HL-60/S4 treated with phorbol 12-myristate 13-acetate at 8.2 ng/mL for 4 days and 3 days (cell line): ENCODE results near the gene LIMCH1.
"Not testable (repeated sequence)": the region's sequence is repeated elsewhere in the genome, so short reads cannot be mapped to it uniquely, and the experiment has no call there.

ENCODE experiments used
- in situ Hi-C: fragments of 300-500 bp; cut with MboI; formaldehyde crosslinking; loops from 2 replicates; pipeline ENCODE4 v1.15.0; 2022; ENCODE audit warnings: low sequenced_read_pairs

LIMCH1 gene

GRCh38 chr4:41719417-41719816, 181.5 kb downstream of the LIMCH1 start:
- in situ Hi-C loops = no loop called here

- in situ Hi-C loops = no loop called here
These were observed 184.2 kb downstream of the LIMCH1 start for GRCh38 chr4:41722181-41722580.

- in situ Hi-C loops = no loop called here
These were observed 185.3 kb downstream of the LIMCH1 start for GRCh38 chr4:41723286-41723685.

GRCh38 chr4:41725254-41725653, 187.3 kb downstream of the LIMCH1 start:
- in situ Hi-C loops = no loop called here

- in situ Hi-C loops = no loop called here
These were observed 190.1 kb downstream of the LIMCH1 start for GRCh38 chr4:41727861-41728572.

- in situ Hi-C loops = no loop called here
These were observed 190.6 kb downstream of the LIMCH1 start for GRCh38 chr4:41728573-41728913.

GRCh38 chr4:41731569-41732126, 193.7 kb downstream of the LIMCH1 start:
- in situ Hi-C loops = no loop called here

GRCh38 chr4:41734371-41734770, 196.4 kb downstream of the LIMCH1 start:
- in situ Hi-C loops = no loop called here

GRCh38 chr4:41737491-41737890, 199.5 kb downstream of the LIMCH1 start:
- in situ Hi-C loops = not testable (repeated sequence)

GRCh38 chr4:41741354-41741753, 203.4 kb downstream of the LIMCH1 start:
- in situ Hi-C loops = no loop called here

GRCh38 chr4:41744572-41745291, 206.8 kb downstream of the LIMCH1 start:
- in situ Hi-C loops = no loop called here

GRCh38 chr4:41745292-41746024, 207.5 kb downstream of the LIMCH1 start:
- in situ Hi-C loops = no loop called here

GRCh38 chr4:41746025-41746439, 208.1 kb downstream of the LIMCH1 start:
- in situ Hi-C loops = no loop called here

GRCh38 chr4:41746440-41747229, 208.7 kb downstream of the LIMCH1 start:
- in situ Hi-C loops = no loop called here

- in situ Hi-C loops = no loop called here
These were observed 209.5 kb downstream of the LIMCH1 start for GRCh38 chr4:41747230-41748055.

- in situ Hi-C loops = no loop called here
These were observed 210.2 kb downstream of the LIMCH1 start for GRCh38 chr4:41748074-41748570.

GRCh38 chr4:41748571-41749475, 210.9 kb downstream of the LIMCH1 start, which contains the start of gene PHOX2B:
Gene PHOX2B, minus strand, starts transcription at chr4:41748725. Its CDS starts 115 bp downstream, at chr4:41748610.
- in situ Hi-C loops = no loop called here

- in situ Hi-C loops = no loop called here
These were observed 211.7 kb downstream of the LIMCH1 start for GRCh38 chr4:41749631-41750039.
